ENCODE data around the gene DIP2A.

The DIP2A gene

GRCh38 chr21:46503922-46504550, 45.3 kb downstream of the DIP2A start:
- no peak for DNase-seq (ENCODE audit: low spot score)
- H3K27me3 ChIP-seq (ENCODE audit: control insufficient read depth in 3 of 3, insufficient read depth in 3 of 3, low read depth in 1 of 3, low read length in 3 of 3), result no peaks in the 10 kb centered on the region
- H3K23ac ChIP-seq (ENCODE audit: low read depth, low read length, poor library complexity), result no peak overlapping the region
- H3K27ac ChIP-seq (replicated peaks; ENCODE audit: low read length), result no peak overlapping the region
- H3K18ac ChIP-seq (ENCODE audit: low read length), result no peak overlapping the region
- no peaks in the 10 kb centered on the region for H3K79me1 ChIP-seq (ENCODE audit: low read depth, low read length)
- H3K4ac ChIP-seq (ENCODE audit: low read length), result no peak overlapping the region
- H3K9me3 ChIP-seq (replicated peaks in 1 of 2; ENCODE audit: control insufficient read depth in 2 of 2, insufficient read depth in 1 of 2, low read depth in 1 of 2, low read length in 2 of 2), result peaks cover 1 to 2% of the 10 kb centered on the region in 2 donors
- no peak overlapping the region for H4K8ac ChIP-seq (ENCODE audit: low read depth, low read length)
- no peak overlapping the region for H3K14ac ChIP-seq (ENCODE audit: low read length)
- H3K9ac ChIP-seq (ENCODE audit: low read depth, low read length, poor library complexity), result no peak overlapping the region
- H2BK12ac ChIP-seq (ENCODE audit: low read length), result no peak overlapping the region
- H3K4me3 ChIP-seq (ENCODE audit: low read length in 2 of 2), result no peak overlapping the region
- H2BK15ac ChIP-seq (ENCODE audit: low read length), result no peak overlapping the region
- H2BK120ac ChIP-seq (ENCODE audit: low read depth, low read length), result no peak overlapping the region
- H3K4me1 ChIP-seq (ENCODE audit: control insufficient read depth in 2 of 2, insufficient read depth in 1 of 2, low read depth in 1 of 2, low read length in 2 of 2), result no peaks in the 10 kb centered on the region
- H4K91ac ChIP-seq (ENCODE audit: low read depth, low read length, poor library complexity), result no peak overlapping the region
- no peak overlapping the region for H2BK5ac ChIP-seq (ENCODE audit: low read length)
- no peak overlapping the region for H3K4me2 ChIP-seq (ENCODE audit: insufficient read depth, low read length, poor library complexity, severe bottlenecking)
- no peak overlapping the region for H2AFZ ChIP-seq (ENCODE audit: low read length)
- no CpG with 5 or more reads among the region's 12 CpGs for WGBS, 2 donors (ENCODE audit: extremely low coverage in 2 of 2, insufficient read length in 2 of 2, insufficient replicate concordance in 1 of 2)
- peaks cover 18 to 91% of the 10 kb centered on the region in 2 donors for H3K36me3 ChIP-seq (replicated peaks in 1 of 2; ENCODE audit: control insufficient read depth in 2 of 2, insufficient read depth in 2 of 2, low read length in 2 of 2)
- no peak overlapping the region for H2AK5ac ChIP-seq (ENCODE audit: low read depth, low read length)

- Histone ChIP-seq H2BK12ac (ENCODE audit: low read length) (no peak overlapping the region), H3K9ac (ENCODE audit: low read depth, low read length, poor library complexity) (no peak overlapping the region), H3K36me3 (replicated peaks in 1 of 2; ENCODE audit: control insufficient read depth in 2 of 2, insufficient read depth in 2 of 2, low read length in 2 of 2) (peaks cover 19 to 91% of the 10 kb centered on the region in 2 donors), H3K4me3 (ENCODE audit: low read length in 2 of 2) (no peak overlapping the region), H3K4ac (ENCODE audit: low read length) (no peak overlapping the region), H3K27ac (replicated peaks; ENCODE audit: low read length) (no peak overlapping the region), H3K23ac (ENCODE audit: low read depth, low read length, poor library complexity) (no peak overlapping the region), H3K79me1 (ENCODE audit: low read depth, low read length) (no peaks in the 10 kb centered on the region), H3K9me3 (replicated peaks in 1 of 2; ENCODE audit: control insufficient read depth in 2 of 2, insufficient read depth in 1 of 2, low read depth in 1 of 2, low read length in 2 of 2) (peaks cover 3 to 5% of the 10 kb centered on the region in 2 donors), H3K18ac (ENCODE audit: low read length) (no peak overlapping the region), H3K14ac (ENCODE audit: low read length) (no peak overlapping the region), H2AK5ac (ENCODE audit: low read depth, low read length) (no peak overlapping the region), H3K4me1 (ENCODE audit: control insufficient read depth in 2 of 2, insufficient read depth in 1 of 2, low read depth in 1 of 2, low read length in 2 of 2) (no peaks in the 10 kb centered on the region), H4K8ac (ENCODE audit: low read depth, low read length) (no peak overlapping the region), H4K91ac (ENCODE audit: low read depth, low read length, poor library complexity) (no peak overlapping the region), H3K27me3 (ENCODE audit: control insufficient read depth in 3 of 3, insufficient read depth in 3 of 3, low read depth in 1 of 3, low read length in 3 of 3) (no peaks in the 10 kb centered on the region), H2BK120ac (ENCODE audit: low read depth, low read length) (no peak overlapping the region), H3K4me2 (ENCODE audit: insufficient read depth, low read length, poor library complexity, severe bottlenecking) (no peak overlapping the region), H2BK15ac (ENCODE audit: low read length) (no peak overlapping the region), H2AFZ (ENCODE audit: low read length) (no peak overlapping the region), H2BK5ac (ENCODE audit: low read length) (no peak overlapping the region)
- no CpG with 5 or more reads among the region's 5 CpGs for WGBS, 2 donors (ENCODE audit: extremely low coverage in 2 of 2, insufficient read length in 2 of 2, insufficient replicate concordance in 1 of 2)
- DNase-seq (ENCODE audit: low spot score), result no peak
Observed at GRCh38 chr21:46504666-46505065, 46.0 kb downstream of the DIP2A start.

GRCh38 chr21:46507562-46507961, 48.9 kb downstream of the DIP2A start:
- WGBS, 2 donors (ENCODE audit: extremely low coverage in 2 of 2, insufficient read length in 2 of 2, insufficient replicate concordance in 1 of 2), result no CpG with 5 or more reads among the region's 4 CpGs
- Histone ChIP-seq H4K8ac (ENCODE audit: low read depth, low read length) (no peak overlapping the region), H3K18ac (ENCODE audit: low read length) (no peak overlapping the region)

GRCh38 chr21:46509741-46510502, 51.2 kb downstream of the DIP2A start:
- no peak overlapping the region for H3K4ac ChIP-seq (ENCODE audit: low read length)
- H3K23ac ChIP-seq (ENCODE audit: low read depth, low read length, poor library complexity), result no peak overlapping the region
- H3K14ac ChIP-seq (ENCODE audit: low read length), result no peak overlapping the region
- peaks cover 6 to 18% of the 10 kb centered on the region in 2 donors for H3K9me3 ChIP-seq (replicated peaks in 1 of 2; ENCODE audit: control insufficient read depth in 2 of 2, insufficient read depth in 1 of 2, low read depth in 1 of 2, low read length in 2 of 2)
- no peak overlapping the region for H2BK120ac ChIP-seq (ENCODE audit: low read depth, low read length)
- DNase-seq (ENCODE audit: low spot score), result no peak
- no peak overlapping the region for H2BK5ac ChIP-seq (ENCODE audit: low read length)
- no peaks in the 10 kb centered on the region for H3K4me1 ChIP-seq (ENCODE audit: control insufficient read depth in 2 of 2, insufficient read depth in 1 of 2, low read depth in 1 of 2, low read length in 2 of 2)
- no peak overlapping the region for H3K4me3 ChIP-seq (ENCODE audit: low read length in 2 of 2)
- no CpG with 5 or more reads among the region's 11 CpGs for WGBS, 2 donors (ENCODE audit: extremely low coverage in 2 of 2, insufficient read length in 2 of 2, insufficient replicate concordance in 1 of 2)
- H4K8ac ChIP-seq (ENCODE audit: low read depth, low read length), result no peak overlapping the region
- H2AFZ ChIP-seq (ENCODE audit: low read length), result no peak overlapping the region
- no peak overlapping the region for H2BK12ac ChIP-seq (ENCODE audit: low read length)
- H3K4me2 ChIP-seq (ENCODE audit: insufficient read depth, low read length, poor library complexity, severe bottlenecking), result no peak overlapping the region
- H3K79me1 ChIP-seq (ENCODE audit: low read depth, low read length), result no peaks in the 10 kb centered on the region
- H3K9ac ChIP-seq (ENCODE audit: low read depth, low read length, poor library complexity), result no peak overlapping the region
- H2BK15ac ChIP-seq (ENCODE audit: low read length), result no peak overlapping the region
- no peak overlapping the region for H3K18ac ChIP-seq (ENCODE audit: low read length)
- H3K27me3 ChIP-seq (ENCODE audit: control insufficient read depth in 3 of 3, insufficient read depth in 3 of 3, low read depth in 1 of 3, low read length in 3 of 3), result no peaks in the 10 kb centered on the region
- H3K27ac ChIP-seq (replicated peaks; ENCODE audit: low read length), result no peak overlapping the region
- no peak overlapping the region for H4K91ac ChIP-seq (ENCODE audit: low read depth, low read length, poor library complexity)
- peaks cover 27 to 93% of the 10 kb centered on the region in 2 donors for H3K36me3 ChIP-seq (replicated peaks in 1 of 2; ENCODE audit: control insufficient read depth in 2 of 2, insufficient read depth in 2 of 2, low read length in 2 of 2)
- H2AK5ac ChIP-seq (ENCODE audit: low read depth, low read length), result no peak overlapping the region

More at GRCh38 chr21:46507562-46507961, 48.9 kb downstream of the DIP2A start:
- H2AK5ac ChIP-seq (ENCODE audit: low read depth, low read length), result no peak overlapping the region
- no peak overlapping the region for H3K14ac ChIP-seq (ENCODE audit: low read length)
- H3K9ac ChIP-seq (ENCODE audit: low read depth, low read length, poor library complexity), result no peak overlapping the region
- peaks cover 6 to 13% of the 10 kb centered on the region in 2 donors for H3K9me3 ChIP-seq (replicated peaks in 1 of 2; ENCODE audit: control insufficient read depth in 2 of 2, insufficient read depth in 1 of 2, low read depth in 1 of 2, low read length in 2 of 2)
- no peak overlapping the region for H3K23ac ChIP-seq (ENCODE audit: low read depth, low read length, poor library complexity)
- no peak overlapping the region for H2AFZ ChIP-seq (ENCODE audit: low read length)
- H2BK120ac ChIP-seq (ENCODE audit: low read depth, low read length), result no peak overlapping the region
- H2BK12ac ChIP-seq (ENCODE audit: low read length), result no peak overlapping the region
- H3K79me1 ChIP-seq (ENCODE audit: low read depth, low read length), result no peaks in the 10 kb centered on the region
- H3K36me3 ChIP-seq (replicated peaks in 1 of 2; ENCODE audit: control insufficient read depth in 2 of 2, insufficient read depth in 2 of 2, low read length in 2 of 2), result peaks cover 33 to 94% of the 10 kb centered on the region in 2 donors
- no peak overlapping the region for H4K91ac ChIP-seq (ENCODE audit: low read depth, low read length, poor library complexity)
- H2BK15ac ChIP-seq (ENCODE audit: low read length), result no peak overlapping the region
- no peaks in the 10 kb centered on the region for H3K4me1 ChIP-seq (ENCODE audit: control insufficient read depth in 2 of 2, insufficient read depth in 1 of 2, low read depth in 1 of 2, low read length in 2 of 2)
- no peak overlapping the region for H3K4me2 ChIP-seq (ENCODE audit: insufficient read depth, low read length, poor library complexity, severe bottlenecking)
- DNase-seq (ENCODE audit: low spot score), result no peak
- H2BK5ac ChIP-seq (ENCODE audit: low read length), result no peak overlapping the region
- H3K4ac ChIP-seq (ENCODE audit: low read length), result no peak overlapping the region
- no peak overlapping the region for H3K4me3 ChIP-seq (ENCODE audit: low read length in 2 of 2)
- no peak overlapping the region for H3K27ac ChIP-seq (replicated peaks; ENCODE audit: low read length)
- no peaks in the 10 kb centered on the region for H3K27me3 ChIP-seq (ENCODE audit: control insufficient read depth in 3 of 3, insufficient read depth in 3 of 3, low read depth in 1 of 3, low read length in 3 of 3)

Data from neuronal stem cell (in vitro differentiated cells).